ENCODE data around the gene SEMA5B.

GRCh38 chr3:122880624-122881023 lies 146.9 kb downstream of the SEMA5B start:
- no peak for TF ChIP-seq RXRA (IDR thresholded peaks at IDR 0.05)
- TF ChIP-seq CTCF (IDR thresholded peaks at IDR 0.05; ENCODE audit: low read depth, low read length, missing input control), result no peak
- no peak for TF ChIP-seq HNF4A (conservative IDR thresholded peaks at IDR 0.05)
- no peak for TF ChIP-seq RAD21 (IDR thresholded peaks at IDR 0.05)
- TF ChIP-seq SP1 (IDR thresholded peaks at IDR 0.05), result no peak
- no peak for TF ChIP-seq YY1 (IDR thresholded peaks at IDR 0.05)
- no peak for TF ChIP-seq REST (IDR thresholded peaks at IDR 0.05)
- no peak for TF ChIP-seq FOXA1 (IDR thresholded peaks at IDR 0.05)
- TF ChIP-seq FOXA2 (IDR thresholded peaks at IDR 0.05), result no peak
- TF ChIP-seq TAF1 (conservative IDR thresholded peaks at IDR 0.05), result no peak
- TF ChIP-seq MAX (IDR thresholded peaks at IDR 0.05), result no peak
- TF ChIP-seq GABPA (IDR thresholded peaks at IDR 0.05 in 1 of 2, conservative IDR thresholded peaks at IDR 0.05 in 1 of 2), result no peak
- TF ChIP-seq EGR1 (IDR thresholded peaks at IDR 0.05; ENCODE audit: low read depth in 2 of 2), result no peak
- no peak for TF ChIP-seq ATF3 (IDR thresholded peaks at IDR 0.05)

All from liver (tissue), 3 donors.